Stimulated activated naive CD8-positive, alpha-beta T cell treated with anti-CD3 and anti-CD28 coated beads, Interleukin-15, amount 100 ng/mL, for 72 hours (primary cell): Measurements from ENCODE around the gene ARHGAP10.
A peak's percentile ranks its signal among the peaks of the same experiment; 100 is the strongest.

ENCODE experiments used
- ATAC-seq: fragments of 150-1000 bp; cut with Tn5 transposase; 2 replicates; pipeline ENCODE4 v1.10.0; 2021; ENCODE audit warnings: mild to moderate bottlenecking, moderate library complexity
- DNase-seq, 2 donors: peaks; one replicate each; pipeline ENCODE4 v3.0.0; 2021 to 2022
- H3K27ac Mint-ChIP-seq, 2 donors: one replicate each; pipeline ENCODE4 v1.8.0; 2022; ENCODE audit warnings: mild to moderate bottlenecking in 2 of 2, mixed read lengths in 2 of 2, moderate library complexity in 2 of 2
- H3K27me3 Mint-ChIP-seq: one replicate; pipeline ENCODE4 v1.8.0; 2022; ENCODE audit warnings: mixed read lengths
- H3K4me1 Mint-ChIP-seq: one replicate; pipeline ENCODE4 v1.8.0; 2022; ENCODE audit warnings: mild to moderate bottlenecking, mixed read lengths
- H3K4me3 Mint-ChIP-seq, 2 donors: one replicate each; pipeline ENCODE4 v1.8.0; 2022; ENCODE audit warnings: mild to moderate bottlenecking in 2 of 2, mixed read lengths in 2 of 2, moderate library complexity in 1 of 2
- H3K9me3 Mint-ChIP-seq, 2 donors: one replicate each; pipeline ENCODE4 v1.8.0; 2022; ENCODE audit warnings: mixed read lengths in 2 of 2

Gene ARHGAP10

DNA sequence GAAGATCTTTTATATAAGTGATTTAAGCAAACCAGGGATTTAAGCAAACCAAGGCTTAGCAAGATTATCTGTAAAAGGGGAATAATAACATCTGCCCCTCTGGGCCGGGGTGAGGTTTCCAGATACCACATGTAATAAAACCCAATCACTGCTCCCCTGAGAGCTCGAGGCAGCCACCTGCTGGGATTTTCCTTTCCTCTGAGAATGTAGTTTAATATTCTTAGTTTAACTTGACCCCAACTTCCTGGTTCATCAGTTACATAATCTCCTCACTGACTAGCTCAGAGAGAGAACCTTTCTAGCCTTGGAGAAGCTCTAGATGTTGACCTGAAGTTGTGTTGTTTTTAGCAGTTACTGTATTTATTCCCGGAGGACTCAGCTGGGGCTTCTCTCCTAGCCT, 322.4 kb downstream of the ARHGAP10 start:
- no peak overlapping the region for H3K4me3 Mint-ChIP-seq

DNA sequence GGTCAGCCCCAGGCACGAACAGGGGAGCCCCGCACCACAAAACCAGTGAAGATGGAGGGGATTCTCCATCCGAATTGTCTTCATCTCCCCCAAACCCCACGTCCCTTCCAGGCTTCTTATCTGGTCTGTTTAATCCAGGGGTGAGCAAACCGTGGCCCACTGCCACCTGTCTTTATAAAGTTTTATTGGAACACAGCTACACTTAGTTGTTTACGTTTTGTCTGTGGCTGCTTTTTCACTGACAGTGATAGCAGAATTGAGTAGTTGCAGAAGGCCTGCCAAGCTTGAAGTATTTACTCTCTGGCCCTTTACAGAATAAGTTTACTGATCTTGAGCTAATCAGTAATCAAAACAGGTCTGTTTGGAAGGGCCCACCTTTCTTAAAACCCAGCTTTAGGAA, 324.0 kb downstream of the ARHGAP10 start:
- Mint-ChIP-seq H3K27me3 (no peaks in the 10 kb centered on the region), H3K4me1 (peaks cover 95% of the 10 kb centered on the region), H3K9me3 (peaks cover 0 to under 1% of the 10 kb centered on the region in 2 donors), H3K27ac (no peak overlapping the region), H3K4me3 (peak overlapping the region in 1 of 2 donors; percentile 39)
- ATAC-seq (no peak), DNase-seq (peak in 1 of 2 donors; percentile 18)

More for the DNA sequence above, 322.4 kb downstream of the ARHGAP10 start:
- Mint-ChIP-seq H3K4me1 (peaks cover 87% of the 10 kb centered on the region), H3K27me3 (no peaks in the 10 kb centered on the region), H3K9me3 (peaks cover 0 to 5% of the 10 kb centered on the region in 2 donors), H3K27ac (peak overlapping the region; percentile 19 to 67)
- DNase-seq = no peak
- no peak for ATAC-seq

DNA sequence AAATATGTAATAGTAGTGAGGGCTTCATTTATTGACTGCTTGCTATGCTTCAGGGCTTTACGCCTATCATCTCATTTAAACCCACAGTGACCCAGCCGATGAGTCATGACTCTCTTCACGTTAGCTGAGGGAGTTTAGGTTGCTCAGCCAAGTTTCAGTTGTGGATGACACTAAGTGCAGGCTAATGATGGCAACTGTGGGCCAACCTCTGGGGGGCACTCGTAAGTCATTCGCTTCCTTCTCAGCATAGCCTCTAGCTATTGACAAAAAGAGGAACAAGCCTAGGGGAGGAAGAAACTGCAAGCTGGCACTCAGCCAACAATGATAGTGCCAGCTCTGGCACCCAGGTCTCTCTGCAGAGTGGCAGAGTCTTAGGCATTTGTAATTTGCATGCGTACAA, 325.0 kb downstream of the ARHGAP10 start:
- peak; percentile 89 for ATAC-seq
- Mint-ChIP-seq H3K27ac (peak overlapping the region in 1 of 2 donors; percentile 88), H3K4me3 (peak overlapping the region; percentile 27 to 50)

DNA sequence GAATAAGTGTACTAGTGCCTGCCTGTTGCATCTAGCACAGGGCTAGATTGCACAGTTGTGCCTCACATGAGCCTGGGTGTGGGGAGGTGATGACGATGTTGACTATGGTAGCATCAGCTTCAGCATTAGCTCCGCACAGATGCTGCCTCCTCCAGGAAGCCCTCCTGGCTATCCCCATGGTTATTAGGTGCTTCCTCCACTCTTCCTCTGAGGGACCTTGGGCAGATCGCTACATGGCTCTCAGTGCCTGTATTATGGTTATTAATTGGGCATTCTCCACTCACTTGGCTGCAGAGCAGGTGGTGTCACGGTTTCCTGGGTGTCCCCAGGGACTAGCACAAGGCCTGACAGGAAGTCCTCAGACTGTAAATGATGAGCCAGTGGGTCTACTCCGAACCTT, 325.6 kb downstream of the ARHGAP10 start:
- Mint-ChIP-seq H3K27me3 (no peaks in the 10 kb centered on the region), H3K4me3 (no peak overlapping the region), H3K4me1 (peaks cover 91% of the 10 kb centered on the region), H3K27ac (no peak overlapping the region), H3K9me3 (no peaks in the 10 kb centered on the region)
- ATAC-seq (no peak), DNase-seq (no peak)

More for the DNA sequence above, 325.0 kb downstream of the ARHGAP10 start:
- peak; percentile 73 to 90 for DNase-seq
- Mint-ChIP-seq H3K27me3 (no peaks in the 10 kb centered on the region), H3K4me1 (peaks cover 94% of the 10 kb centered on the region), H3K9me3 (no peaks in the 10 kb centered on the region)

DNA sequence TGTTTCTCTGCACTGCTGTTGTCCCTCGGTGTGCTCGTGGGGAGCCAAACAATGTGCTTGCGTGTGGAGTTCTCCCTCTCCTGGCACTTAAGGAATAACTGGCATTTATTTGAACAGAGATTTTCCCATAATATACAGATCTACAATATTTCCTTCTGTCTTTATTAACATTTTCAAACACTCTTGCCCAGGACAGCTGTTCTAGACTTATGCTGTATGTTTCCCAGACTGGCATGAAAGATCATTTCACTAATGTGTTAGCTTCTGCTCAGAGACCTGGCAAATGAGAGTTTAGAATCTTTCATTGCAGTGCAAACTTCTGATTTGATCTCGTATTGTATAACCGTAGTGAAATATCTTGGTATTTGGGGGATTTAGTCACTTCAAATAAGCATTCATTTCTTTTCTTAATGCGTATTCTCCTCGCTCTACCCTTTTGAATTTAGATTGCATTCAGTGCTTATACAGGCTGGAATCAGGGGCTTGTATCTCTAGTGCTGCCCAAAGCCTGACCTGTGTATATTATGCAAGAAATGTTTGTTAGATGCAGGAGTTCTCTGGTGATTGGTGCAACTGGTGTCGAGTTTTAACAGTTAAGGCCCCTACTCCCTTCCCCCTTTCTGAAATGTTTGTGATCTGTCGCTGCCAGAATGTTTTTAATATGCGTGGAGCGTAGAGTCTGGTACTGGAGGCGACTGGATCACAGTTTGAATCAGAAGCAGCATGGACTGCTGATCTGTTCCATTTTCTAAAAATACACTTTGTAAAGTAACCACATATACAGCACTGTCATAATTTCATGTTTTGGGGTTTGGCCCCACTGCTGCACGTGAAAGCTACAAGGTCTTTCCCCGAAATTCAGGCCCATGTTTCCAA, 326.3 kb downstream of the ARHGAP10 start:
- H3K27ac Mint-ChIP-seq = no peak overlapping the region
- DNase-seq (no peak), ATAC-seq (no peak)
- H3K27me3 Mint-ChIP-seq = no peaks in the 10 kb centered on the region
- no peaks in the 10 kb centered on the region for H3K9me3 Mint-ChIP-seq
- H3K4me1 Mint-ChIP-seq = peaks cover 84% of the 10 kb centered on the region
- H3K4me3 Mint-ChIP-seq = no peak overlapping the region

DNA sequence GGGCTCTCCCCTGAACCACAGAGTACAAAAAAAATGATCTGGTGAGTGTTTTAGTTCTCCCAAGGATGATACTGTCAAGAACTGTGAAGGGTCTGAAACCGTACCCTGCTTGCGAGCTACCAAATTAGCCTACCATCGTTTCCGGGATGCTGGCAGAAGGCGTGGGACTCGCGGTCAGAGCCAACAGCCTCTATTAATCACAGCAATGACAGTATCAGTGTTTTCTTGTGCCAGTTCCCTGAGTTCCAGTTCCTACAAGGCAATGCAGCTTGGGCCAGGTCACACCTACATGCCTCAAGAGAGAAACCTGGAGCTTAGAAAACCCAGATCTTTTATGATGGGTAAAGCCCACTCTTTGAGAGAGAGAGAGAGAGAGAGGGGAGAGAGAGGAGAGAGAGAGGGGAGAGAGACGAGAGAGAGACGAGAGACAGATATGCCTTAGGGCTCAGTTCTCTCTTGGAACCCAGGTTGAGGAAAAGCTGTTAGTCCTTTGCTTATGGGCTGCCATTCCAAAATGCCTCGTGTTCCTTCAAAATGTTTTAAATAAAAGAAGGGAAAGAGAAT, 327.8 kb downstream of the ARHGAP10 start:
- Mint-ChIP-seq H3K27ac (peak overlapping the region in 1 of 2 donors; percentile 19), H3K27me3 (no peaks in the 10 kb centered on the region), H3K4me1 (peaks cover 69% of the 10 kb centered on the region), H3K9me3 (no peaks in the 10 kb centered on the region), H3K4me3 (peak overlapping the region; percentile 57 to 74)
- ATAC-seq (no peak), DNase-seq (peak in 1 of 2 donors; percentile 16)

DNA sequence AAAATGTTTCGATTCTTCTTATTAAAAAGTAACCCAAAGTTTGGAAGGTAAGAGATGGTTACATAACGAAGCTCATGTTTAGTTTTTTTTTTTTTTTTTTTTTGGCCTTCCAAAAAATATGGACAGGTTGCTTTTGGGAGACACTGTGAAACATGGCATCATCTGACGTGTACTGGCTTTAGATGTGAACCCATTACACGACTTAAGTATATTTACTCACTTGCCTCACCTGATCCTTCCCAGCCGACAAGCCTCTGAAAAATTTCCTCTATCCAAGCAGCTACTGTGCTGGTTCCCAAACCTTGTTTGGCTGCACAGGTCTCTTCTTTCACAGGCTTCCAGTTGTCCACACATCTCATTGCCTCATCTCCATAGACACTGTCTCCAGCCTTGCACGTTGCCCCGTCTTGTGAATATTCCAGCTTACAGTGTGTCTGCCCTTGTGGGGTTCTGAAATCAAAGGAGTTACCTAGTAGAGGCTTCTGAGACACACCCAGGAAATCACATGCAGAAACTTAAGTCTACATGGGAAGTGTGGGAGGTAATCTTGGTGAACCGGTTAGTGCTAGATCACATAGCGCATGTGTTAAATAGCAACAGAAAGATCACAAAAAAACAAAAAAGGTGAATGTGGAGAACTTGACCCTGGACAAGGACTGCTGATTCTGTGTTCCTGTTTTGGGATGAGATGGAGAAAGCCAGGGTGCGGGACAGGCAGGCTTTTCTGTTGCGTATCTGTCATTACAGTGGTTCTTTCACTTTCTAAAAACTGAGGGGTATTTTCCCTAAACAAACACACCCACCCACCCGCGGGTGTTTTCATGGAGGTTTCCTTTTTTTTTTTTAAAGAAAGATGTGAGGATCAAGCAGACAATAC, 328.6 kb downstream of the ARHGAP10 start:
- peaks cover 63% of the 10 kb centered on the region for H3K4me1 Mint-ChIP-seq
- ATAC-seq = no peak

DNA sequence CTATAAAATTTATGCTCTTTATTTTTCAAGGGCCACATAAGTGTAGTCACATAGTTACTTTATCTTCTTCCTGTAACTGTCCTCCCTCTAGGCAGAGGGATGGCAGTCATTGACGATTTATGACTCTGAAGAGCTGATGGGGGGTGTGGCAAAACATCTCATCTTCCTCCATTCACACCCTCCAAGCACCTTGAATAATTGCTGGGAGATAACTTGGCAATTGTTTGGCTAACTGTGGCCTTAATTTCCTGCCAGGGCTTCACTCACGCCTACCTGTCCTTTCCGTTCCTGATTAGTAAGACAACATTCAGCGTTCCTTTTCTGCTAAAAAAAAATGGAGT, 329.2 kb downstream of the ARHGAP10 start:
- DNase-seq = no peak

More for the DNA sequence above, 328.6 kb downstream of the ARHGAP10 start:
- peak overlapping the region; percentile 86 to 93 for H3K27ac Mint-ChIP-seq
- no peaks in the 10 kb centered on the region for H3K27me3 Mint-ChIP-seq
- peak overlapping the region; percentile 68 to 85 for H3K4me3 Mint-ChIP-seq
- DNase-seq = peak in 1 of 2 donors; percentile 20
- no peaks in the 10 kb centered on the region for H3K9me3 Mint-ChIP-seq

DNA sequence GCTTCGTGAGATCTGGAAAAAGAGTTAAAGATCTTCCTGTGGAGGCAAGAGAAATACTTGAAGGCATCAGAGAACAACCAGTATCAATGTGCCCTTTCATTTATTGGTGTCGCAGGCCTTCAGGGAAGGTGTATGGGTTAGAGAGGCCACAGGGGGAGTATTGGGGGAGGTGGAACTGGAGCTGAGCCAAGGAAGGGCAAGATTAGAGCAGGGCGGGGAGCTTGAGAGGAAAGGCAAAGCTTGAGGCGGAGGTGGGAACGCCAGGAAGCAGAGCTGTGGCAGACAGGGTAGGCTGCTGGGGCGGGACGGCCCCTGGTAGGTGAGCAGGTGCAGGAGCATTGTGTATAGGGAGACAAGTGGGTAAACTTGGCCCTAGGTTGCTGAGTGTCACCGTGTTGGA, 329.9 kb downstream of the ARHGAP10 start:
- H3K27ac Mint-ChIP-seq = peak overlapping the region in 1 of 2 donors; percentile 20
- peak overlapping the region in 1 of 2 donors; percentile 85 for H3K4me3 Mint-ChIP-seq
- H3K27me3 Mint-ChIP-seq = no peaks in the 10 kb centered on the region
- H3K4me1 Mint-ChIP-seq = peaks cover 50% of the 10 kb centered on the region
- no peak for ATAC-seq
- no peaks in the 10 kb centered on the region for H3K9me3 Mint-ChIP-seq
- no peak for DNase-seq

More for the DNA sequence above, 329.2 kb downstream of the ARHGAP10 start:
- H3K27me3 Mint-ChIP-seq = no peaks in the 10 kb centered on the region
- H3K4me3 Mint-ChIP-seq = peak overlapping the region; percentile 68 to 85
- ATAC-seq = peak; percentile 19
- no peaks in the 10 kb centered on the region for H3K9me3 Mint-ChIP-seq
- H3K4me1 Mint-ChIP-seq = peaks cover 57% of the 10 kb centered on the region
- H3K27ac Mint-ChIP-seq = peak overlapping the region; percentile 86 to 93

DNA sequence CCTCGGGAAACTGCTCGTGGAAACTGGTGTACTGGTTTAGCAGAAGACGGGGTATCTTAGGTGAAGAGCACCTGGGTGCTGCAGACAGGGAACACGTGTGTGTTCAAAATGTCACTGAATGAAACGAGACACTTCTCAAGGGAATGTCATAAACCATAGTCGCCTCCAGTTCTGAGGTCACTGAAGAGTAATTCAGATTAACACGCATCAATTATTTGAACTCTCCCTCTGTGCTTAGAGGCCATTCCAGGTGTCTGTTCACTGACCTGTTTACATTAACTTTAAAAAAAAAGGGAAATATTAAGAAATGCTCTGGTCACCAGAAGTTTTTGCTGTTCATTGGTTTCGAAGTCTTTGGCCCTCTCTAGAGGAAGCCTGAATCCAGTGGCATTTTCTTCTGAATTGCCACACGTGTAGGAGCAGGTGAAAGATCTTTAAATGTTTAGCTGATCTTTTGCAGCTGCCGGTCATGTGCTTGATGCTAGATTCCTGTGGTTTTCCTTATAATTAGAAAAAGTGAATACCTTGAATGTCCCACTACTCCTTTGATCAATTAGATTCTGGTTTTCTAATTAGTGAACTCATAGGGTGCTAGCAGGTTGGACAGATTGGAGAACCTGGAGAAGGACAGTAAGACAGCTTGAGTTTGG, 330.5 kb downstream of the ARHGAP10 start:
- no peaks in the 10 kb centered on the region for H3K9me3 Mint-ChIP-seq
- ATAC-seq (no peak), DNase-seq (no peak)
- H3K4me3 Mint-ChIP-seq = no peak overlapping the region
- H3K27ac Mint-ChIP-seq = no peak overlapping the region
- peaks cover 46% of the 10 kb centered on the region for H3K4me1 Mint-ChIP-seq
- no peaks in the 10 kb centered on the region for H3K27me3 Mint-ChIP-seq

DNA sequence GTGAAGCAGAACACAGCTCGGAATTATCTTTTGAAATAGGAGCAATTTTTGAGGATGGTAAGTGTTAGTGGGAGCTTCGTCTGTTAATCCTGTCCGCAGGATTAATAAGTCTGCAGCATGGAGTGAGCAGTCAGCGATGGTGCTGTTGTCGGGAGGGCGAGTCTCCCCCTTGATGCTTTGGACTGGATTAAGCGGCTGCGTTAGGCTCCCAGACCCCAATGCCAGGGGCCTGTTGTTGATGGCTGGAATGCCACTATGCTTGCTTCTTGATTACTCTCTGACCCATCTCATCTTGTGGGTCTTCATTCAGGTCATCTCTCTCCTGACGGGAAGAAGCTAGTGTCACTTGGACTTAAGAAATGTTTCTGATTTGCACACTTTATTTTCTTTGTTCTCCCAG, 332.6 kb downstream of the ARHGAP10 start:
- Mint-ChIP-seq H3K27me3 (no peaks in the 10 kb centered on the region), H3K4me1 (peaks cover 29% of the 10 kb centered on the region), H3K4me3 (no peak overlapping the region), H3K9me3 (no peaks in the 10 kb centered on the region), H3K27ac (no peak overlapping the region)
- ATAC-seq (no peak), DNase-seq (no peak)

DNA sequence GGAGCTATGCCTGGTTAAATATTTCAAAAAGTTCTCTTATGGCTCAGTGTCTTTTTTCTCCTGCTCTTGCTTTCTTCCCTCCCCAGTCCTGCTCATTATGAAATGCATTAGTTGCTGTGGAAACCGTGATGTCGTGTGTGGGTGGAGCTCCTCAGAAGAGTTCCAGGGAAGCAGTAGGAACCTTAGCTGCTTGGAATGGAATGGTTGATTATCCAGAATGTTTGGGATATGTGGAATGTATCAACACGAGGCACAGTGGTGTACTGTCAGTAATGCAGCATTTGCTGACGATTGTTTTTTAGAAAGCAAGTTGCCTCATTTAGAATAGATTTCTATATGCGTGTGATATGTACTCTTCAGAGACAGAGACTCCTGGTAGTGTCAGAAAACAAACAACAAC, 333.2 kb downstream of the ARHGAP10 start:
- no peak overlapping the region for H3K4me3 Mint-ChIP-seq
- DNase-seq = no peak
- no peak overlapping the region for H3K27ac Mint-ChIP-seq
- no peak for ATAC-seq
- no peaks in the 10 kb centered on the region for H3K27me3 Mint-ChIP-seq
- H3K9me3 Mint-ChIP-seq = no peaks in the 10 kb centered on the region
- H3K4me1 Mint-ChIP-seq = peaks cover 24% of the 10 kb centered on the region

DNA sequence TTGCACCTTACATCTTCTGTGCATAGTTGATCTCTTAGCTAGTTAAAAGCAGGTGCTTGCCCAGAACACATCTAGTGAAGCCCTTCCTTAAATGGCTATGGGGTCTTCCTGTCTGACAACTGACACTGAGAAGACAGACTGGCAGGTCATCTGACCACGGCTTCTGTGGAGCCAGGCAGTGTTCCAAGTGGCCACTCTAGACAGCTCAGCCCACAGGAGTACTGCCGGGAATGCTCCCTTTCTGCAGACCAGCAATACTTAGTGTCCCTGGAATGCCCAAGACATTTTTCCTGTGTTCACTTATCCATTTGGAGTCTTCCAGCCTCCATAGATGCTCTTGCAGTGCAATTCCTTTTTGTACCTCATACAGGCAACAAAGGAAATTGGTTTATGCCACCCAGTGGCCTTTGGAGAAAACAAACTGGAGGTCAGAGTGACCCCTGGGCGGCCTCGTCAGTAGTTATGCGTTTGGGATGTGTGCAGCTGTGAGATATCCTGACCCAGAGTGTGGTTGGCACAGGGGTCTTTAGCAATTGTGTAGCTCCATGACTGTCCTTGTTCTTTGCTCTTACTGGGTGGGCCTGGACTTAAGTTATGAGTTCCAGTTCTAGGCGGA, 335.5 kb downstream of the ARHGAP10 start:
- peaks cover 5% of the 10 kb centered on the region for H3K4me1 Mint-ChIP-seq
- no peak for ATAC-seq
- peak overlapping the region; percentile 21 to 43 for H3K27ac Mint-ChIP-seq

DNA sequence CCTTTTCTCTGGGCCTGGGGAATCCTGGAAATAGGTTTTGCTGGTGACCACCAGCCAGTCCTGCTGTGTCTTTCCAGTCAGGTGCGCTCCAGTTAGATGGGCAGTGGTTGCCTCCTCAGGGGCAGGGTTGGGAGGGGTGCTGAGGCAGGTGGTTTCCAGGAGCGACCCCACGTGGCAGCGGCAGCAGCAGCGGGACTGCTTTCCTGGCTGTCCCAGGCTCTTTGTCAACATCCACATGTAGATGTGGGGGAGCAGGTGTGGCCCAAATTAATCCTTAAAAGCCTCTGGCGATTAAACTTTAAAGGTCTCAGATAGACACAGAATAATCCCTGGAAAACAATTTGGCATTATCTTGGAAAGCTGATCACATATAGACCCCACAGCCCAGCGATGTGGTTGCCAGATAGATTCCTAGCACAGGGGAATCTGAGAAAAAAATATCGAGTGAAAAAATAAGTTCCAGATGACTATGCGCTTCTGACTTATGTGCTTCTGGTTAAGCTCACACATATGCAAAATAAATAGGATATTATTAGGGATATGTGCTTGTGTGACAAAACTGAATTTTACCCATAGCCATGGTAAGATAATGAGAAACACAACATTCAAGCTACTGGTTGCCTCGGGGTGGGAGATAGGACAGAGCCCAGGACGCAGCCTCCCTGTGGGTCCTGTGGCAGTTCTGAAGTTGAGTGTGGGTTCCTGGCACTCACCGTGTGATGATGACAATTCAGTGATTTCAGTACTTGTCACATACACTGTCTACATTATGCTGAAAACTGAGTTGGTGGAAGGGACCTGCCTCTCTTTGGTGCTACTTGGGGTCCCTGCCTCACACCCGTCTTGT, 336.4 kb downstream of the ARHGAP10 start:
- no peak overlapping the region for H3K4me3 Mint-ChIP-seq

More for the DNA sequence above, 335.5 kb downstream of the ARHGAP10 start:
- Mint-ChIP-seq H3K9me3 (peaks cover 0 to 1% of the 10 kb centered on the region in 2 donors), H3K4me3 (no peak overlapping the region), H3K27me3 (no peaks in the 10 kb centered on the region)
- DNase-seq = no peak

More for the DNA sequence above, 336.4 kb downstream of the ARHGAP10 start:
- DNase-seq (no peak), ATAC-seq (peak; percentile 31)
- H3K27ac Mint-ChIP-seq = peak overlapping the region; percentile 21 to 85
- no peaks in the 10 kb centered on the region for H3K27me3 Mint-ChIP-seq
- peaks cover 5% of the 10 kb centered on the region for H3K4me1 Mint-ChIP-seq
- peaks cover 0 to 10% of the 10 kb centered on the region in 2 donors for H3K9me3 Mint-ChIP-seq
